Activated naive CD4-positive, alpha-beta T cell treated with anti-CD3 and anti-CD28 coated beads, Interleukin-2, amount 50 U/mL, for 16 hours (primary cell): ENCODE data around the gene FOXP1.

Experiments
- DNase-seq: peaks from one replicate; pipeline ENCODE4 v3.0.0-alpha.2; 2020

The FOXP1 gene

GRCh38 chr3:71503525-71504249, 79.8 kb downstream of the FOXP1 start:
- no peak for DNase-seq

- no peak for DNase-seq
Measured at GRCh38 chr3:71502066-71502625, 81.4 kb downstream of the FOXP1 start.

GRCh38 chr3:71500696-71501095, 82.8 kb downstream of the FOXP1 start:
- DNase-seq, result no peak

GRCh38 chr3:71499227-71499876, 84.2 kb downstream of the FOXP1 start:
- no peak for DNase-seq

GRCh38 chr3:71498543-71498942, 85.0 kb downstream of the FOXP1 start:
- DNase-seq, result no peak

GRCh38 chr3:71497971-71498444, 85.5 kb downstream of the FOXP1 start:
- DNase-seq, result no peak

- DNase-seq, result no peak
Measured at GRCh38 chr3:71497367-71497897, 86.1 kb downstream of the FOXP1 start.

GRCh38 chr3:71495708-71496472, 87.6 kb downstream of the FOXP1 start:
- no peak for DNase-seq

- no peak for DNase-seq
Measured at GRCh38 chr3:71494212-71494611, 89.3 kb downstream of the FOXP1 start.

- no peak for DNase-seq
Measured at GRCh38 chr3:71492974-71493771, 90.4 kb downstream of the FOXP1 start.

GRCh38 chr3:71492566-71492965, 91.0 kb downstream of the FOXP1 start:
- no peak for DNase-seq

GRCh38 chr3:71491154-71491752, 92.3 kb downstream of the FOXP1 start:
- no peak for DNase-seq

- no peak for DNase-seq
Measured at GRCh38 chr3:71490692-71491091, 92.8 kb downstream of the FOXP1 start.

- no peak for DNase-seq
Measured at GRCh38 chr3:71489315-71489761, 94.2 kb downstream of the FOXP1 start.

- no peak for DNase-seq
Measured at GRCh38 chr3:71488882-71489281, 94.6 kb downstream of the FOXP1 start.

GRCh38 chr3:71488391-71488809, 95.1 kb downstream of the FOXP1 start:
- DNase-seq, result no peak

- DNase-seq, result no peak
Measured at GRCh38 chr3:71487418-71487817, 96.1 kb downstream of the FOXP1 start.

- DNase-seq, result no peak
Measured at GRCh38 chr3:71486831-71487230, 96.7 kb downstream of the FOXP1 start.

- no peak for DNase-seq
Measured at GRCh38 chr3:71485896-71486295, 97.6 kb downstream of the FOXP1 start.

GRCh38 chr3:71484452-71484851, 99.1 kb downstream of the FOXP1 start:
- DNase-seq, result no peak

- DNase-seq, result no peak
Measured at GRCh38 chr3:71484047-71484446, 99.5 kb downstream of the FOXP1 start.

- DNase-seq, result no peak
Measured at GRCh38 chr3:71482771-71483170, 100.8 kb downstream of the FOXP1 start.
